Upper lobe of left lung (tissue), 4 donors: ENCODE measurements around the gene SLC12A7.

Experiments used
- EP300 ChIP-seq, 4 donors: sonication (generic); formaldehyde crosslinking; IDR thresholded peaks; one replicate each; pipeline ENCODE4 v1.5.1; 2017; ENCODE audit warnings: antibody characterized with exemption in 4 of 4, control low read depth in 2 of 4
- POLR2A ChIP-seq, 4 donors: fragments of 450-650 bp; IDR thresholded peaks; one replicate each; pipeline ENCODE4 v1.5.1; 2016 to 2017; ENCODE audit warnings: antibody characterized with exemption in 4 of 4, mild to moderate bottlenecking in 2 of 4
- POLR2AphosphoS5 ChIP-seq, 2 donors: sonication (generic); formaldehyde crosslinking; IDR thresholded peaks; one replicate each; pipeline ENCODE4 v1.5.1; 2017; ENCODE audit warnings: antibody characterized with exemption in 2 of 2
- TF ChIP-seq, protein P1 (sequence below), 6 experiments: fragments of 450-650 bp in 4 of 6; fragments of 200-600 bp in 2 of 6; sonication (generic) in 2 of 6; IDR thresholded peaks; one replicate each; pipeline ENCODE4 v1.5.1; 2016 to 2019; ENCODE audit warnings: antibody characterized with exemption in 6 of 6

DNA sequence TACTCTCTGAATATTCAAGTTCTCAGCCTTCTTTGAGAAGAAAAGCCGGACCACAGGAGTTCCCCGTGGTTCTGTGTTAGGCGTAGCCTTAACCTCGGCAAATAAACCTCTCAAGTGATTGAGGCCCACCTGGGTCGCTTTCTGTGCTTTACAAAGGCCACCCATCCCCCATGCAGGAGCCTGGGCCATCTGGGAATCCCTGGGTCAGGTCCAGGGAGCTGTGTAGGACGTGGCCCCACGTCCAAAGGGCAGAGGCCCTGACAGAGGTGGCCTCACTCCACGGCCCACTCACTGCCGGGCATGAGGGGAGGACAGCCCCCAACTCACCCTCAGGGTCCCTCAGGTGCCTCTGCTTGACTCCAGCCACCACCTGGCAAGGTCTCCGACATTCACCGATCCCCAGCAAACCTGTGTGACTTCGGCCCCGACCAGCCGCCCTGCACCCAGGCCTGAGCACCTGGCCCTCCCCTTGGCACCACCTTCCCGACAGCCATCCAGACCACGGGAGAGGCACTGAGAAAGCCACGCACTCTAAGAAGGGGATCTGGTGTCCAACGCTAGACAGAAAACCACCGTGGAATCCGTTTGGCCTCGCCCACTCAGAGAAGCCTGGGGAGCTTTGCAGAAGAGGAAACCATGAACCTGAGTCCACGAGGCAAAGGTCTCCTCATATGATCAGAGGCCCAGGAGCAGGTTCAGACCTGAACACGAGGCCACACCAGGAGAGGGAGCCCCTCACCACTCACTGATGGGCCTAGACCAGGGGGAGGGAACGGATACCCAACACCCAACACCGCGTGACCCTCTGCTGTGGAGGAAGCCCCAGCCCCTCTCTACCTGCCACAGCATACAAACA is 4.5 kb downstream of the SLC12A7 start:
- TF ChIP-seq, protein P1, sequence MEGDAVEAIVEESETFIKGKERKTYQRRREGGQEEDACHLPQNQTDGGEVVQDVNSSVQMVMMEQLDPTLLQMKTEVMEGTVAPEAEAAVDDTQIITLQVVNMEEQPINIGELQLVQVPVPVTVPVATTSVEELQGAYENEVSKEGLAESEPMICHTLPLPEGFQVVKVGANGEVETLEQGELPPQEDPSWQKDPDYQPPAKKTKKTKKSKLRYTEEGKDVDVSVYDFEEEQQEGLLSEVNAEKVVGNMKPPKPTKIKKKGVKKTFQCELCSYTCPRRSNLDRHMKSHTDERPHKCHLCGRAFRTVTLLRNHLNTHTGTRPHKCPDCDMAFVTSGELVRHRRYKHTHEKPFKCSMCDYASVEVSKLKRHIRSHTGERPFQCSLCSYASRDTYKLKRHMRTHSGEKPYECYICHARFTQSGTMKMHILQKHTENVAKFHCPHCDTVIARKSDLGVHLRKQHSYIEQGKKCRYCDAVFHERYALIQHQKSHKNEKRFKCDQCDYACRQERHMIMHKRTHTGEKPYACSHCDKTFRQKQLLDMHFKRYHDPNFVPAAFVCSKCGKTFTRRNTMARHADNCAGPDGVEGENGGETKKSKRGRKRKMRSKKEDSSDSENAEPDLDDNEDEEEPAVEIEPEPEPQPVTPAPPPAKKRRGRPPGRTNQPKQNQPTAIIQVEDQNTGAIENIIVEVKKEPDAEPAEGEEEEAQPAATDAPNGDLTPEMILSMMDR (IDR thresholded peaks at IDR 0.05), result no peak
- TF ChIP-seq EP300 (IDR thresholded peaks at IDR 0.05) (no peak), POLR2A (IDR thresholded peaks at IDR 0.05) (no peak), POLR2AphosphoS5 (IDR thresholded peaks at IDR 0.05) (no peak)
